ENCODE measurements around the gene RUFY1. TPM values are rescaled to one million over a fixed set of nuclear protein-coding genes. Genes with fewer than 3 reads are reported as not detected.
"Not testable (repeated sequence)": the region's sequence is repeated elsewhere in the genome, so short reads cannot be mapped to it uniquely, and the experiment has no call there.

RUFY1 gene
- total RNA-seq, 1 experiment from 2014 or later = 40.9 TPM

- H3K27ac ChIP-seq (ENCODE audit: low read length) = peak overlapping the region; percentile 74
- peak overlapping the region; percentile 65 for H3K4me2 ChIP-seq (ENCODE audit: low read depth, low read length, poor library complexity, severe bottlenecking)
Observed at GRCh38 chr5:179530069-179530998, 20.0 kb upstream of the RUFY1 start.

GRCh38 chr5:179533024-179533423 is 17.3 kb upstream of the RUFY1 start:
- Histone ChIP-seq H3K27me3 (ENCODE audit: low read length) (no peaks in the 10 kb centered on the region), H4K20me1 (ENCODE audit: insufficient read depth, low read depth, low read length) (no peaks in the 10 kb centered on the region), H3K4me3 (ENCODE audit: low read length) (no peak overlapping the region), H3K27ac (ENCODE audit: low read length) (no peak overlapping the region), H3K9me2 (replicated peaks; ENCODE audit: insufficient read depth, low read length) (no peaks in the 10 kb centered on the region), H3K4me1 (ENCODE audit: low read length) (peaks cover 64% of the 10 kb centered on the region), H3K9ac (ENCODE audit: low read length) (no peak overlapping the region), H3K36me3 (ENCODE audit: insufficient read depth, low read length) (no peaks in the 10 kb centered on the region), H2AFZ (ENCODE audit: low read length) (no peak overlapping the region), H3K79me2 (ENCODE audit: low read length) (no peaks in the 10 kb centered on the region), H3K9me3 (ENCODE audit: low read length) (no peaks in the 10 kb centered on the region), H3K4me2 (ENCODE audit: low read depth, low read length, poor library complexity, severe bottlenecking) (no peak overlapping the region)
- DNase-seq = no peak

More at GRCh38 chr5:179530069-179530998, 20.0 kb upstream of the RUFY1 start:
- H3K4me1 ChIP-seq (ENCODE audit: low read length) = peaks cover 63% of the 10 kb centered on the region
- no peaks in the 10 kb centered on the region for H3K9me2 ChIP-seq (replicated peaks; ENCODE audit: insufficient read depth, low read length)
- H3K4me3 ChIP-seq (ENCODE audit: low read length) = peak overlapping the region; percentile 67
- H4K20me1 ChIP-seq (ENCODE audit: insufficient read depth, low read depth, low read length) = no peaks in the 10 kb centered on the region
- H3K27me3 ChIP-seq (ENCODE audit: low read length) = no peaks in the 10 kb centered on the region
- no peaks in the 10 kb centered on the region for H3K9me3 ChIP-seq (ENCODE audit: low read length)
- H3K36me3 ChIP-seq (ENCODE audit: insufficient read depth, low read length) = no peaks in the 10 kb centered on the region
- H2AFZ ChIP-seq (ENCODE audit: low read length) = no peak overlapping the region
- peak; percentile 86 for DNase-seq
- H3K9ac ChIP-seq (ENCODE audit: low read length) = peak overlapping the region; percentile 71
- H3K79me2 ChIP-seq (ENCODE audit: low read length) = no peaks in the 10 kb centered on the region

GRCh38 chr5:179533907-179534306 is 16.4 kb upstream of the RUFY1 start:
- no peak for DNase-seq
- H3K4me1 ChIP-seq (ENCODE audit: low read length) = peaks cover 59% of the 10 kb centered on the region
- no peaks in the 10 kb centered on the region for H4K20me1 ChIP-seq (ENCODE audit: insufficient read depth, low read depth, low read length)
- no peaks in the 10 kb centered on the region for H3K36me3 ChIP-seq (ENCODE audit: insufficient read depth, low read length)
- H3K9me3 ChIP-seq (ENCODE audit: low read length) = no peaks in the 10 kb centered on the region
- no peaks in the 10 kb centered on the region for H3K79me2 ChIP-seq (ENCODE audit: low read length)
- H3K9me2 ChIP-seq (replicated peaks; ENCODE audit: insufficient read depth, low read length) = no peaks in the 10 kb centered on the region
- no peaks in the 10 kb centered on the region for H3K27me3 ChIP-seq (ENCODE audit: low read length)
- no peak overlapping the region for H3K9ac ChIP-seq (ENCODE audit: low read length)
- no peak overlapping the region for H3K4me3 ChIP-seq (ENCODE audit: low read length)
- H2AFZ ChIP-seq (ENCODE audit: low read length) = no peak overlapping the region
- H3K4me2 ChIP-seq (ENCODE audit: low read depth, low read length, poor library complexity, severe bottlenecking) = peak overlapping the region; percentile 39
- H3K27ac ChIP-seq (ENCODE audit: low read length) = peak overlapping the region; percentile 47; the same call in 1 of the 2 replicates

GRCh38 chr5:179534431-179534830 is 15.9 kb upstream of the RUFY1 start:
- Histone ChIP-seq H3K4me2 (ENCODE audit: low read depth, low read length, poor library complexity, severe bottlenecking) (peak overlapping the region; percentile 39), H3K9ac (ENCODE audit: low read length) (peak overlapping the region; percentile 13; the same call in 1 of the 2 replicates), H3K9me3 (ENCODE audit: low read length) (no peaks in the 10 kb centered on the region), H3K4me3 (ENCODE audit: low read length) (no peak overlapping the region), H4K20me1 (ENCODE audit: insufficient read depth, low read depth, low read length) (no peaks in the 10 kb centered on the region), H3K79me2 (ENCODE audit: low read length) (no peaks in the 10 kb centered on the region), H3K4me1 (ENCODE audit: low read length) (peaks cover 57% of the 10 kb centered on the region), H3K9me2 (replicated peaks; ENCODE audit: insufficient read depth, low read length) (no peaks in the 10 kb centered on the region), H3K27ac (ENCODE audit: low read length) (peak overlapping the region; percentile 47), H3K27me3 (ENCODE audit: low read length) (no peaks in the 10 kb centered on the region), H2AFZ (ENCODE audit: low read length) (no peak overlapping the region), H3K36me3 (ENCODE audit: insufficient read depth, low read length) (no peaks in the 10 kb centered on the region)
- DNase-seq = no peak

- Histone ChIP-seq H3K79me2 (ENCODE audit: low read length) (no peaks in the 10 kb centered on the region), H3K4me1 (ENCODE audit: low read length) (peaks cover 50% of the 10 kb centered on the region), H3K4me2 (ENCODE audit: low read depth, low read length, poor library complexity, severe bottlenecking) (peak overlapping the region; percentile 10), H3K9me3 (ENCODE audit: low read length) (no peaks in the 10 kb centered on the region), H3K4me3 (ENCODE audit: low read length) (no peak overlapping the region), H2AFZ (ENCODE audit: low read length) (no peak overlapping the region), H3K9ac (ENCODE audit: low read length) (no peak overlapping the region), H4K20me1 (ENCODE audit: insufficient read depth, low read depth, low read length) (no peaks in the 10 kb centered on the region), H3K27me3 (ENCODE audit: low read length) (no peaks in the 10 kb centered on the region), H3K27ac (ENCODE audit: low read length) (peak overlapping the region; percentile 56), H3K36me3 (ENCODE audit: insufficient read depth, low read length) (no peaks in the 10 kb centered on the region), H3K9me2 (replicated peaks; ENCODE audit: insufficient read depth, low read length) (no peaks in the 10 kb centered on the region)
- DNase-seq = no peak
Observed at GRCh38 chr5:179536676-179537075, 13.7 kb upstream of the RUFY1 start.

- DNase-seq = peak; percentile 88
- H3K4me2 ChIP-seq (ENCODE audit: low read depth, low read length, poor library complexity, severe bottlenecking) = peak overlapping the region; percentile 73
- no peaks in the 10 kb centered on the region for H3K36me3 ChIP-seq (ENCODE audit: insufficient read depth, low read length)
- no peaks in the 10 kb centered on the region for H3K27me3 ChIP-seq (ENCODE audit: low read length)
- no peaks in the 10 kb centered on the region for H3K9me3 ChIP-seq (ENCODE audit: low read length)
- no peaks in the 10 kb centered on the region for H3K9me2 ChIP-seq (replicated peaks; ENCODE audit: insufficient read depth, low read length)
- peak overlapping the region; percentile 56 for H3K4me3 ChIP-seq (ENCODE audit: low read length)
- H4K20me1 ChIP-seq (ENCODE audit: insufficient read depth, low read depth, low read length) = no peaks in the 10 kb centered on the region
- no peak overlapping the region for H2AFZ ChIP-seq (ENCODE audit: low read length)
- peaks cover 62% of the 10 kb centered on the region for H3K4me1 ChIP-seq (ENCODE audit: low read length)
- peak overlapping the region; percentile 70 for H3K9ac ChIP-seq (ENCODE audit: low read length)
- H3K27ac ChIP-seq (ENCODE audit: low read length) = peak overlapping the region; percentile 98
- no peaks in the 10 kb centered on the region for H3K79me2 ChIP-seq (ENCODE audit: low read length)
Observed at GRCh38 chr5:179542170-179542569, 8.2 kb upstream of the RUFY1 start.

- not testable (repeated sequence) for H3K36me3 ChIP-seq (ENCODE audit: insufficient read depth, low read length); H2AFZ ChIP-seq (ENCODE audit: low read length); H3K9me2 ChIP-seq (replicated peaks; ENCODE audit: insufficient read depth, low read length); H3K27me3 ChIP-seq (ENCODE audit: low read length); H3K79me2 ChIP-seq (ENCODE audit: low read length); H4K20me1 ChIP-seq (ENCODE audit: insufficient read depth, low read depth, low read length); H3K4me3 ChIP-seq (ENCODE audit: low read length); H3K9me3 ChIP-seq (ENCODE audit: low read length)
- peak overlapping the region; percentile 98 for H3K27ac ChIP-seq (ENCODE audit: low read length)
- peaks cover 74% of the 10 kb centered on the region for H3K4me1 ChIP-seq (ENCODE audit: low read length)
- H3K4me2 ChIP-seq (ENCODE audit: low read depth, low read length, poor library complexity, severe bottlenecking) = peak overlapping the region; percentile 73
- DNase-seq = peak; percentile 75
- peak overlapping the region; percentile 70 for H3K9ac ChIP-seq (ENCODE audit: low read length)
Observed at GRCh38 chr5:179543275-179543674, 7.1 kb upstream of the RUFY1 start.

- H3K79me2 ChIP-seq (ENCODE audit: low read length) = peaks cover 70% of the 10 kb centered on the region
- H2AFZ ChIP-seq (ENCODE audit: low read length) = no peak overlapping the region
- H3K4me2 ChIP-seq (ENCODE audit: low read depth, low read length, poor library complexity, severe bottlenecking) = peak overlapping the region; percentile 87
- H3K4me3 ChIP-seq (ENCODE audit: low read length) = no peak overlapping the region
- H3K9me3 ChIP-seq (ENCODE audit: low read length) = no peaks in the 10 kb centered on the region
- DNase-seq = no peak
- H3K4me1 ChIP-seq (ENCODE audit: low read length) = peaks cover 36% of the 10 kb centered on the region
- H3K27me3 ChIP-seq (ENCODE audit: low read length) = no peaks in the 10 kb centered on the region
- H3K36me3 ChIP-seq (ENCODE audit: insufficient read depth, low read length) = peaks cover 17% of the 10 kb centered on the region
- peaks cover 10% of the 10 kb centered on the region for H4K20me1 ChIP-seq (ENCODE audit: insufficient read depth, low read depth, low read length)
- H3K27ac ChIP-seq (ENCODE audit: low read length) = peak overlapping the region; percentile 98
- 0 out of 2 replicates have a peak overlapping the region, but pooled peaks have one; percentile 85 for H3K9ac ChIP-seq (ENCODE audit: low read length)
- H3K9me2 ChIP-seq (replicated peaks; ENCODE audit: insufficient read depth, low read length) = no peaks in the 10 kb centered on the region
Observed at GRCh38 chr5:179553006-179553405, 2.7 kb downstream of the RUFY1 start.
